Measurements from ENCODE around the gene LSM14B. TPM values are rescaled to one million over a fixed set of nuclear protein-coding genes. Genes with fewer than 3 reads are reported as not detected.
A peak's percentile ranks its signal among the peaks of the same experiment; 100 is the strongest.

The LSM14B gene
- total RNA-seq, 1 donor from 2014 or later = 85.8 TPM

- H3K27me3 ChIP-seq (ENCODE audit: control insufficient read depth, insufficient read depth, low read length) = peaks cover 2% of the 10 kb centered on the region
- FAIRE-seq = no peak
- H3K36me3 ChIP-seq (ENCODE audit: control insufficient read depth, insufficient read depth, low read length) = no peaks in the 10 kb centered on the region
- no peak for DNase-seq (ENCODE audit: low read depth)
- TF ChIP-seq CTCF (IDR thresholded peaks at IDR 0.05; ENCODE audit: insufficient read depth, low read length, severe bottlenecking) = no peak
- H3K4me3 ChIP-seq (ENCODE audit: low read depth, low read length) = no peak overlapping the region
Observed at GRCh38 chr20:62085206-62085605, 37.1 kb upstream of the LSM14B start.

- FAIRE-seq = peak; percentile 13
- peaks cover 2% of the 10 kb centered on the region for H3K27me3 ChIP-seq (ENCODE audit: control insufficient read depth, insufficient read depth, low read length)
- no peak for DNase-seq (ENCODE audit: low read depth)
- H3K36me3 ChIP-seq (ENCODE audit: control insufficient read depth, insufficient read depth, low read length) = no peaks in the 10 kb centered on the region
- no peak overlapping the region for H3K4me3 ChIP-seq (ENCODE audit: low read depth, low read length)
- TF ChIP-seq CTCF (IDR thresholded peaks at IDR 0.05; ENCODE audit: insufficient read depth, low read length, severe bottlenecking) = no peak
Observed at GRCh38 chr20:62087227-62087626, 35.0 kb upstream of the LSM14B start.

- TF ChIP-seq CTCF (IDR thresholded peaks at IDR 0.05; ENCODE audit: insufficient read depth, low read length, severe bottlenecking) = no peak
Observed at GRCh38 chr20:62087632-62088031, 34.6 kb upstream of the LSM14B start.

GRCh38 chr20:62088258-62089127, 33.8 kb upstream of the LSM14B start:
- FAIRE-seq (no peak), DNase-seq (ENCODE audit: low read depth) (peak; percentile 97)
- TF ChIP-seq CTCF (IDR thresholded peaks at IDR 0.05; ENCODE audit: insufficient read depth, low read length, severe bottlenecking) = no peak
- Histone ChIP-seq H3K27me3 (ENCODE audit: control insufficient read depth, insufficient read depth, low read length) (no peaks in the 10 kb centered on the region), H3K4me3 (ENCODE audit: low read depth, low read length) (no peak overlapping the region), H3K36me3 (ENCODE audit: control insufficient read depth, insufficient read depth, low read length) (no peaks in the 10 kb centered on the region)

More at GRCh38 chr20:62087632-62088031, 34.6 kb upstream of the LSM14B start:
- Histone ChIP-seq H3K36me3 (ENCODE audit: control insufficient read depth, insufficient read depth, low read length) (no peaks in the 10 kb centered on the region), H3K27me3 (ENCODE audit: control insufficient read depth, insufficient read depth, low read length) (no peaks in the 10 kb centered on the region), H3K4me3 (ENCODE audit: low read depth, low read length) (no peak overlapping the region)
- FAIRE-seq = peak; percentile 83
- no peak for DNase-seq (ENCODE audit: low read depth)

GRCh38 chr20:62089393-62089792, 32.9 kb upstream of the LSM14B start:
- FAIRE-seq = no peak

More at GRCh38 chr20:62089393-62089792, 32.9 kb upstream of the LSM14B start:
- no peak for TF ChIP-seq CTCF (IDR thresholded peaks at IDR 0.05; ENCODE audit: insufficient read depth, low read length, severe bottlenecking)
- no peak for DNase-seq (ENCODE audit: low read depth)
- no peaks in the 10 kb centered on the region for H3K27me3 ChIP-seq (ENCODE audit: control insufficient read depth, insufficient read depth, low read length)
- H3K36me3 ChIP-seq (ENCODE audit: control insufficient read depth, insufficient read depth, low read length) = no peaks in the 10 kb centered on the region
- no peak overlapping the region for H3K4me3 ChIP-seq (ENCODE audit: low read depth, low read length)
